HepG2 (cell line): Measurements from ENCODE around the gene RAB11FIP5. TPM values are rescaled to one million over a fixed set of nuclear protein-coding genes. Genes with fewer than 3 reads are reported as not detected.

Source experiments
- ATAC-seq: fragments of 200-7000 bp; cut with Tn5 transposase; 3 replicates; pipeline ENCODE4 v1.9.1; 2020; ENCODE audit warnings: mild to moderate bottlenecking, moderate library complexity
- BruUV-seq: library from RNA; stranded (reverse); fragments of 400-500 nt; replicated peaks from 2 replicates; lab custom pipeline; 2021; lab: Mats Ljungman, UMichigan
- CTCF ChIA-PET: fragments of 300-600 bp; formaldehyde crosslinking; extraction: SDS; loops from one replicate; lab custom pipeline; 2021; ENCODE audit warnings: low total read pairs, inconsistent platforms, low intra/inter-chr PET ratio; lab: Yijun Ruan, JAX
- POLR2A ChIA-PET: fragments of 350-600 bp; sonication (Branson Sonifier 250); formaldehyde crosslinking; loops from one replicate; lab custom pipeline; 2020; ENCODE audit warnings: antibody characterized with exemption, inconsistent platforms; lab: Yijun Ruan, JAX
- DNase-seq: peaks from one replicate; pipeline ENCODE4 v3.0.0-alpha.2; 2015; ENCODE audit warnings: low spot score
- FAIRE-seq: peaks from 3 replicates; lab custom pipeline; 2011; peaks lifted over from hg19 to GRCh38; lab: Jason Lieb, UNC
- H2AFZ ChIP-seq: one replicate; pipeline ENCODE4 v1.6.1; 2011; ENCODE audit warnings: low read length, inconsistent platforms
- H3K27ac ChIP-seq: fragments of 300-600 bp; 3 replicates; pipeline ENCODE4 v1.8.0; 2011; ENCODE audit warnings: mixed run types, mild to moderate bottlenecking, mixed read lengths, low read length, inconsistent platforms; ENCODE audit not compliant: insufficient read depth; ENCODE audit errors: extremely low read length
- H3K27me3 ChIP-seq, 2 experiments: fragments of 200-600 bp in 1 of 2; 2 replicates in 1 of 2; 3 replicates in 1 of 2; pipeline versions ENCODE4 v1.6.0 to v1.8.0; 2011; ENCODE audit warnings: low read length in 2 of 2, mild to moderate bottlenecking in 2 of 2, moderate library complexity in 2 of 2, inconsistent platforms in 1 of 2; ENCODE audit not compliant: insufficient read depth in 2 of 2, control insufficient read depth in 1 of 2
- H3K36me3 ChIP-seq, 2 experiments: fragments of 200-600 bp in 1 of 2; replicated peaks in 1 of 2; 2 replicates in 1 of 2; 3 replicates in 1 of 2; pipeline versions ENCODE4 v1.5.1 to v1.8.0; 2011; ENCODE audit warnings: low read length in 2 of 2, inconsistent platforms in 1 of 2; ENCODE audit not compliant: insufficient read depth in 2 of 2, control insufficient read depth in 1 of 2
- H3K4me1 ChIP-seq: 2 replicates; pipeline ENCODE4 v1.5.1; 2012; ENCODE audit warnings: low read length, inconsistent platforms; ENCODE audit not compliant: insufficient read depth
- H3K4me2 ChIP-seq: 2 replicates; pipeline ENCODE4 v1.6.0; 2011; ENCODE audit warnings: low read depth, low read length, inconsistent platforms
- H3K4me3 ChIP-seq, 3 experiments: fragments of 200-600 bp in 1 of 3; sonication (generic), shearing (Covaris generic) in 1 of 3; replicated peaks in 1 of 3; 2 replicates each; pipeline ENCODE4 v1.5.1; 2011 to 2016; ENCODE audit warnings: low read length in 3 of 3, inconsistent platforms in 2 of 3, low read depth in 2 of 3, mild to moderate bottlenecking in 2 of 3, control low read depth in 1 of 3, mixed read lengths in 1 of 3; ENCODE audit not compliant: insufficient read depth in 1 of 3
- H3K79me2 ChIP-seq: one replicate; pipeline ENCODE4 v1.6.1; 2011; ENCODE audit warnings: low read length, inconsistent platforms; ENCODE audit not compliant: insufficient read depth
- H3K9ac ChIP-seq: 2 replicates; pipeline ENCODE4 v1.6.0; 2011; ENCODE audit warnings: mild to moderate bottlenecking, low read depth, low read length, inconsistent platforms; ENCODE audit not compliant: insufficient read depth
- H3K9me3 ChIP-seq: 2 replicates; pipeline ENCODE4 v1.5.1; 2012; ENCODE audit warnings: mild to moderate bottlenecking, low read length
- H4K20me1 ChIP-seq: 2 replicates; pipeline ENCODE4 v1.6.0; 2011; ENCODE audit warnings: inconsistent platforms, mild to moderate bottlenecking, low read length, moderate library complexity; ENCODE audit not compliant: insufficient read depth
- NFKB2 ChIP-seq: sonication (generic); formaldehyde crosslinking; IDR thresholded peaks from 2 replicates; pipeline ENCODE4 v1.4.0; 2020; ENCODE audit warnings: missing genetic modification reagents, borderline replicate concordance
- SALL2 ChIP-seq: sonication (generic); formaldehyde crosslinking; IDR thresholded peaks from 2 replicates; pipeline ENCODE4 v1.8.1; 2023; ENCODE audit warnings: mild to moderate bottlenecking, missing genetic modification reagents, inconsistent platforms
- SP4 ChIP-seq: sonication (generic); formaldehyde crosslinking; IDR thresholded peaks from 2 replicates; pipeline ENCODE4 v1.8.1; 2023; ENCODE audit warnings: mild to moderate bottlenecking, missing genetic modification reagents
- TARDBP ChIP-seq: sonication (generic); formaldehyde crosslinking; IDR thresholded peaks from 2 replicates; pipeline ENCODE4 v1.8.0; 2022; ENCODE audit warnings: mild to moderate bottlenecking, missing genetic modification reagents
- TBX2 ChIP-seq: sonication (generic); formaldehyde crosslinking; IDR thresholded peaks from 2 replicates; pipeline ENCODE4 v1.5.0; 2020; ENCODE audit warnings: missing genetic modification reagents, mild to moderate bottlenecking, borderline replicate concordance
- TCF7L2 ChIP-seq: IDR thresholded peaks from 2 replicates; pipeline ENCODE4 v1.6.1; 2011; ENCODE audit warnings: mild to moderate bottlenecking, low read depth, low read length, moderate library complexity
- ZBTB7A ChIP-seq: sonication (generic); formaldehyde crosslinking; IDR thresholded peaks from 2 replicates; pipeline ENCODE4 v1.8.0; 2022; ENCODE audit warnings: mild to moderate bottlenecking, missing genetic modification reagents
- ZNF260 ChIP-seq: sonication (generic); formaldehyde crosslinking; IDR thresholded peaks from 2 replicates; pipeline ENCODE4 v1.4.0; 2020; ENCODE audit warnings: missing genetic modification reagents, low read depth, mild to moderate bottlenecking, borderline replicate concordance
- ZNF562 ChIP-seq: sonication (generic); formaldehyde crosslinking; IDR thresholded peaks from 2 replicates; pipeline ENCODE4 v1.8.0; 2022; ENCODE audit warnings: missing genetic modification reagents, borderline replicate concordance
- ZNF83 ChIP-seq: sonication (generic); formaldehyde crosslinking; IDR thresholded peaks from 2 replicates; pipeline ENCODE4 v1.4.0; 2020; ENCODE audit warnings: missing genetic modification reagents, mild to moderate bottlenecking, borderline replicate concordance
- ZNF878 ChIP-seq: sonication (generic); formaldehyde crosslinking; IDR thresholded peaks from 2 replicates; pipeline ENCODE4 v1.8.1; 2023; ENCODE audit warnings: mild to moderate bottlenecking, missing genetic modification reagents, moderate library complexity
- WGBS: methylation state at CpG from one replicate; pipeline ENCODE4 v1.1.6; 2017; ENCODE audit warnings: low lambda C conversion rate; 5-methylcytosine and 5-hydroxymethylcytosine counted together
- in situ Hi-C: cut with HindIII; loops from 2 replicates; pipeline ENCODE4 v1.10.0; 2017; ENCODE audit warnings: low pct_unique_long_range_greater_than_20kb; ENCODE audit not compliant: extremely low pct_ligation_motif_present
- intact Hi-C: fragments of 100-400 bp; cut with micrococcal nuclease; formaldehyde crosslinking; loops from one replicate; pipeline ENCODE4 v1.10.0; 2022; ENCODE audit not compliant: unreplicated experiment
- polyA plus RNA-seq, 8 experiments: library from polyadenylated mRNA; depleted of rRNA in 3 of 8; stranded (reverse) in 7 of 8; unstranded in 1 of 8; fragments of >200 nt; fragmentation: Illumina TruSeq in 4 of 8; extraction: Trizol in 4 of 8; gene quantifications; 2 replicates each; pipeline versions ENCODE4 v1.2.1 to v1.2.3, GENCODE V29; 2011 to 2016; ENCODE audit warnings: low read depth in 4 of 8, missing spikeins in 1 of 8, mixed read lengths in 1 of 8; ENCODE audit not compliant: insufficient read depth in 1 of 8
- total RNA-seq, 5 experiments: library from RNA; depleted of rRNA; stranded (reverse); fragments of >200 nt; fragmentation: Illumina TruSeq; extraction: Trizol; gene quantifications; 2 replicates each; pipeline ENCODE4 v1.2.3, GENCODE V29; 2016; ENCODE audit warnings: low read depth in 1 of 5

Gene RAB11FIP5
- total and polyA plus RNA-seq, 2 of the 13 experiments (the other 11 are each of a cell fraction or from before 2014, with no cell fraction given) = 9.4 to 22.9 TPM

DNA sequence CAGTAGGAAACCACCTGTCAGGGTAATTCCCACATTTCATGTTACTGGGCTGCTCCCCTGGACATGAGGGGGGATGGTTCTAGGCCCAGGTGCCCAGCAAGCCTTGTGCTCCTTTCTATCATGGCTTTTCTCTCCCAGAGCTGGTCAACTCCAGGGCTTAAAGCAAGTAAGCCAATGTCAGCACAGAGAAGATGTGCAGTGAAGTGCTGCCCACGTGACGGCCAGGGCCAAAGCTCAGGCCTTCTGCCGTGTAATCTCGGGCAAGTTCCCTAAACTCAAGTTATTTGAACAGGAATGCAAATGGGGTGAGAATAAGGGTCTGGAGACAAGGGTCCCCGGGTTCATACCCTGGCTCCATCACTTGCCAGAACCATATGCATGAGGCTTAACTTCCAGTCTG, 57.8 kb downstream of the RAB11FIP5 start (continued):
- TF ChIP-seq ZNF562 (CRISPR knock-in tag) (no peak), TCF7L2 (no peak), ZNF83 (CRISPR knock-in tag) (no peak), SALL2 (no peak)

DNA sequence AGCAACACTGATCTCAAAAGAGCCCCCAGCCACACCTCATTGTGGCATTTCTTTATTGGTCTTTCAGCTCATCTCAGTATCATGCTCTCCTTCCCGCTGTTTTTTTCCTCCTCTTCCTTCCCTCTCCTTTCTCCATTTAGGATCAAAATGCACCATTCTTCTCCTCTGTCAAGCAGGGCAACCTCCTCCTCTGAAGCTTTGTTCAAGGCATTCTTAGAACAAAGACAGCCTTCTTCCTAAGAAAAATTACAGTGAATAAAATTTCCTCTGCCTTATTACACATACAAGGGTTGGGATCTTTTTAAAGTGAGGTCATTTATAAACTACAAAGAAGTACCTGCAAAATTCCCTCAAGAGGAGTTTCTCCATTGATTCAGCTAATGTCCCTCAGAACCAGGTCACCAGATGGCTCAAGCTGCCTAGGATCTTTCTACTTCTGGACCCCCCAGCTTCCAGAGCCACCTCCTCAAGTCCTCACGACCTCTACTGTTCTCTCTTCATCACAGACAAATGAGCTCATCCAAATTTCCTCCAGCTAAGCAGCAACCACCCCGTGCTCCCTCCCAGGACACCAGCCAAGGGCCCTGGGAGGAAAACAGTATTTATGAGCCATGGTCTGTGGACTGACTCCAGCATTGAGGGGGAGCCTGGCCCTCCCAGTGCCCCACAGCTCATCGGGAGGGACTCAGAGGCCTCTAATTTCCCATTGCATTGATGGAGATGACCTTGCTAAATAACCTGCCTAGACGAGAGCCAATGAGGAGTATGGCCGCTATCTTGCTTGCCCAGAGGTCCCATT, 59.2 kb downstream of the RAB11FIP5 start:
- POLR2A ChIA-PET = no interaction called here

More for the DNA sequence above, 59.2 kb downstream of the RAB11FIP5 start:
- DNase-seq (no peak), ATAC-seq (no peak), FAIRE-seq (no peak)
- Histone ChIP-seq H3K36me3 (peaks cover 9 to 50% of the 10 kb centered on the region in 2 experiments), H3K27me3 (no peaks in the 10 kb centered on the region), H3K9ac (no peak overlapping the region), H3K4me3 (no peak overlapping the region), H3K27ac (no peak overlapping the region), H3K9me3 (no peaks in the 10 kb centered on the region), H3K4me1 (no peaks in the 10 kb centered on the region), H3K4me2 (no peak overlapping the region), H3K79me2 (no peaks in the 10 kb centered on the region), H4K20me1 (no peaks in the 10 kb centered on the region), H2AFZ (no peak overlapping the region)
- no TSS peak for BruUV-seq
- no peak for TF ChIP-seq SP4 (CRISPR knock-in tag)
- no peak for TF ChIP-seq ZNF878 (CRISPR knock-in tag)
- no peak for TF ChIP-seq ZBTB7A
- TF ChIP-seq NFKB2 (CRISPR knock-in tag) = no peak
- no peak for TF ChIP-seq TBX2 (CRISPR knock-in tag)
- no peak for TF ChIP-seq ZNF260
- no peak for TF ChIP-seq TARDBP
- WGBS = 95% methylated on average over 6 of the region's 6 CpGs
- in situ Hi-C loops = no loop called here
- intact Hi-C loops = no loop called here
- CTCF ChIA-PET = no interaction called here
